Measurements from ENCODE around the gene KRTAP10-3. TPM values are rescaled to one million over a fixed set of nuclear protein-coding genes. Genes with fewer than 3 reads are reported as not detected.

Gene KRTAP10-3
- polyA plus RNA-seq, 1 of the 3 experiments (the other 2 are of a cell fraction) = not detected

- TF ChIP-seq MXI1 (IDR thresholded peaks at IDR 0.05; ENCODE audit: low read depth, low read length) = no peak
- TF ChIP-seq JUND (IDR thresholded peaks at IDR 0.05) = no peak
- no peak for TF ChIP-seq USF2 (IDR thresholded peaks at IDR 0.05; ENCODE audit: borderline replicate concordance, low read depth, low read length)
- no peak for TF ChIP-seq TCF12 (IDR thresholded peaks at IDR 0.05)
- no peak for TF ChIP-seq YY1 (IDR thresholded peaks at IDR 0.05; ENCODE audit: low read depth)
- TF ChIP-seq SIN3A (IDR thresholded peaks at IDR 0.05; ENCODE audit: borderline replicate concordance, low read depth, low read length) = no peak
- TF ChIP-seq FOXJ3 (CRISPR knock-in tag; IDR thresholded peaks at IDR 0.05) = no peak
- TF ChIP-seq MEF2A (IDR thresholded peaks at IDR 0.05; ENCODE audit: borderline replicate concordance, low read depth) = no peak
- no peak for TF ChIP-seq POLR2AphosphoS5 (IDR thresholded peaks at IDR 0.05; ENCODE audit: low read depth, low read length)
- no peak for TF ChIP-seq EP300 (IDR thresholded peaks at IDR 0.05; ENCODE audit: borderline replicate concordance in 1 of 2, low read depth in 1 of 2, low read length in 1 of 2)
- TF ChIP-seq, protein P1, sequence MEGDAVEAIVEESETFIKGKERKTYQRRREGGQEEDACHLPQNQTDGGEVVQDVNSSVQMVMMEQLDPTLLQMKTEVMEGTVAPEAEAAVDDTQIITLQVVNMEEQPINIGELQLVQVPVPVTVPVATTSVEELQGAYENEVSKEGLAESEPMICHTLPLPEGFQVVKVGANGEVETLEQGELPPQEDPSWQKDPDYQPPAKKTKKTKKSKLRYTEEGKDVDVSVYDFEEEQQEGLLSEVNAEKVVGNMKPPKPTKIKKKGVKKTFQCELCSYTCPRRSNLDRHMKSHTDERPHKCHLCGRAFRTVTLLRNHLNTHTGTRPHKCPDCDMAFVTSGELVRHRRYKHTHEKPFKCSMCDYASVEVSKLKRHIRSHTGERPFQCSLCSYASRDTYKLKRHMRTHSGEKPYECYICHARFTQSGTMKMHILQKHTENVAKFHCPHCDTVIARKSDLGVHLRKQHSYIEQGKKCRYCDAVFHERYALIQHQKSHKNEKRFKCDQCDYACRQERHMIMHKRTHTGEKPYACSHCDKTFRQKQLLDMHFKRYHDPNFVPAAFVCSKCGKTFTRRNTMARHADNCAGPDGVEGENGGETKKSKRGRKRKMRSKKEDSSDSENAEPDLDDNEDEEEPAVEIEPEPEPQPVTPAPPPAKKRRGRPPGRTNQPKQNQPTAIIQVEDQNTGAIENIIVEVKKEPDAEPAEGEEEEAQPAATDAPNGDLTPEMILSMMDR (IDR thresholded peaks at IDR 0.05) = no peak
- TF ChIP-seq GATA2 (CRISPR knock-in tag; IDR thresholded peaks at IDR 0.05) = no peak
- no peak for TF ChIP-seq RCOR1 (IDR thresholded peaks at IDR 0.05; ENCODE audit: low read length)
- no peak for TF ChIP-seq NRF1 (IDR thresholded peaks at IDR 0.05; ENCODE audit: low read depth, low read length)
- no peak for TF ChIP-seq RFX5 (IDR thresholded peaks at IDR 0.05; ENCODE audit: low read length)
- no peak for TF ChIP-seq RAD21 (IDR thresholded peaks at IDR 0.05; ENCODE audit: low read length)
- Histone ChIP-seq H3K4me2 (no peak overlapping the region), H3K27me3 (ENCODE audit: insufficient read depth) (peaks cover 57% of the 10 kb centered on the region), H3K79me2 (ENCODE audit: insufficient read depth) (no peaks in the 10 kb centered on the region), H3K36me3 (replicated peaks in 1 of 2; ENCODE audit: control insufficient read depth in 1 of 2, insufficient read depth in 2 of 2, low read length in 1 of 2) (no peaks in the 10 kb centered on the region), H3K4me1 (ENCODE audit: control insufficient read depth in 1 of 2, insufficient read depth in 2 of 2, low read depth in 1 of 2, low read length in 1 of 2) (no peaks in the 10 kb centered on the region), H3K9ac (no peak overlapping the region), H4K20me1 (ENCODE audit: insufficient read depth) (no peaks in the 10 kb centered on the region), H3K9me2 (no peaks in the 10 kb centered on the region), H3K4me3 (ENCODE audit: low read depth in 2 of 2, low read length in 1 of 2) (no peak overlapping the region), H3F3A (replicated peaks; ENCODE audit: insufficient read depth) (no peaks in the 10 kb centered on the region), H3K9me3 (no peaks in the 10 kb centered on the region), H3K27ac (ENCODE audit: low read depth in 2 of 2, low read length in 1 of 2) (no peak overlapping the region), H2AFZ (ENCODE audit: low read depth) (no peak overlapping the region)
- DNase-seq = no peak
- ChIA-PET CTCF (no interaction called here), POLR2A (no interaction called here)
- 17% methylated on average over 4 of the region's 4 CpGs for WGBS (ENCODE audit: low lambda C conversion rate)
Observed at GRCh38 chr21:44571296-44571695, 12.7 kb upstream of the KRTAP10-3 start.

DNA sequence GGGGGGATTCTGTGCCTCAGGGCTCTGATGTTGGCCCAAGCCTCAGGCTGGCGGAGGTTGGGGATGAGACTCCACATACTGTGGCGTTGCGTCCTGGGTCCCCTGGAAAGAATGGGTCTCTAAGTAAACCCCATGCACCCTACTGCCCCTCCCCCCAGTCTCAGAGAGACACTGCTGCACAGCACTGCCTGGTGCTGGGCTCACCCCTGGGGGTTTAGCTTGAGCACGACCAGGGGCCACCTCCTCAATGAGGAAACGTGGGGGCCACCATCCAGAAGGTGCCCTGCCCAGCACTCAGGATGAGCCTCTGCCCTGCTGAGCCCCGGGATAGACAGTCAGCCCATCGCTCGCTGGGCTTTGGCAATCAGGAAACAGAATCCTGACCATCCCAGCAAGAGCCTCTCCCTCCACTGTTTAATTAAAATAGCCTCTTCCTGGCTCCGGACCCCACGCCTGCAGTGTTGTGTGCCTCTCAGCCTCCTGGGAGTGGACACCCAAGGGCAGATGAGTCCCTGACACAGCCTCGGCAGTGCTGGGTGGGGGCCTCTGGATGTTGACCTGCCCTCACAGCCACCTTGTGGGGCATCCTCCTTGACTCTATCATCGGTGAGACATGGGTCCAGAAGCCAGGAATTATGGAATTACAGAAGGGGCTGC, 11.4 kb upstream of the KRTAP10-3 start:
- POLR2A ChIA-PET = no interaction called here
- H3K9me3 ChIP-seq = no peaks in the 10 kb centered on the region
- TF ChIP-seq EP300 (IDR thresholded peaks at IDR 0.05; ENCODE audit: borderline replicate concordance in 1 of 2, low read depth in 1 of 2, low read length in 1 of 2) = no peak
- no peak for TF ChIP-seq MEF2A (IDR thresholded peaks at IDR 0.05; ENCODE audit: borderline replicate concordance, low read depth)
- no peak for TF ChIP-seq FOSL2 (IDR thresholded peaks at IDR 0.05; ENCODE audit: borderline replicate concordance, low read depth)

More for the DNA sequence above, 11.4 kb upstream of the KRTAP10-3 start:
- Histone ChIP-seq H3K27ac (ENCODE audit: low read depth in 2 of 2, low read length in 1 of 2) (no peak overlapping the region), H3K36me3 (replicated peaks in 1 of 2; ENCODE audit: control insufficient read depth in 1 of 2, insufficient read depth in 2 of 2, low read length in 1 of 2) (no peaks in the 10 kb centered on the region), H3K4me1 (ENCODE audit: control insufficient read depth in 1 of 2, insufficient read depth in 2 of 2, low read depth in 1 of 2, low read length in 1 of 2) (no peaks in the 10 kb centered on the region), H3K79me2 (ENCODE audit: insufficient read depth) (no peaks in the 10 kb centered on the region), H3K4me2 (no peak overlapping the region), H3K4me3 (ENCODE audit: low read depth in 2 of 2, low read length in 1 of 2) (no peak overlapping the region), H3K9ac (no peak overlapping the region), H2AFZ (ENCODE audit: low read depth) (no peak overlapping the region), H4K20me1 (ENCODE audit: insufficient read depth) (no peaks in the 10 kb centered on the region), H3F3A (replicated peaks; ENCODE audit: insufficient read depth) (no peaks in the 10 kb centered on the region), H3K9me2 (no peaks in the 10 kb centered on the region), H3K27me3 (ENCODE audit: insufficient read depth) (peaks cover 50% of the 10 kb centered on the region)
- WGBS (ENCODE audit: low lambda C conversion rate) = 0% methylated on average over 2 of the region's 12 CpGs
- DNase-seq = no peak
- CTCF ChIA-PET = no interaction called here

Measured in SK-N-SH (cell line).